GM21723 (cell line): ENCODE measurements around the gene UNC5B.

Experiments
- ATAC-seq: cut with Tn5 transposase; IDR thresholded peaks from one replicate; pipeline ENCODE4 v1.9.1; 2021; ENCODE audit warnings: mild to moderate bottlenecking, moderate library complexity; ENCODE audit not compliant: unreplicated experiment

The UNC5B gene

GRCh38 chr10:71338728-71339495, 126.5 kb downstream of the UNC5B start:
- no peak for ATAC-seq

- no peak for ATAC-seq
These were observed 127.6 kb downstream of the UNC5B start for GRCh38 chr10:71339796-71340589.

GRCh38 chr10:71342573-71343391, 130.4 kb downstream of the UNC5B start:
- no peak for ATAC-seq

GRCh38 chr10:71343392-71343773, 131.0 kb downstream of the UNC5B start:
- no peak for ATAC-seq

DNA sequence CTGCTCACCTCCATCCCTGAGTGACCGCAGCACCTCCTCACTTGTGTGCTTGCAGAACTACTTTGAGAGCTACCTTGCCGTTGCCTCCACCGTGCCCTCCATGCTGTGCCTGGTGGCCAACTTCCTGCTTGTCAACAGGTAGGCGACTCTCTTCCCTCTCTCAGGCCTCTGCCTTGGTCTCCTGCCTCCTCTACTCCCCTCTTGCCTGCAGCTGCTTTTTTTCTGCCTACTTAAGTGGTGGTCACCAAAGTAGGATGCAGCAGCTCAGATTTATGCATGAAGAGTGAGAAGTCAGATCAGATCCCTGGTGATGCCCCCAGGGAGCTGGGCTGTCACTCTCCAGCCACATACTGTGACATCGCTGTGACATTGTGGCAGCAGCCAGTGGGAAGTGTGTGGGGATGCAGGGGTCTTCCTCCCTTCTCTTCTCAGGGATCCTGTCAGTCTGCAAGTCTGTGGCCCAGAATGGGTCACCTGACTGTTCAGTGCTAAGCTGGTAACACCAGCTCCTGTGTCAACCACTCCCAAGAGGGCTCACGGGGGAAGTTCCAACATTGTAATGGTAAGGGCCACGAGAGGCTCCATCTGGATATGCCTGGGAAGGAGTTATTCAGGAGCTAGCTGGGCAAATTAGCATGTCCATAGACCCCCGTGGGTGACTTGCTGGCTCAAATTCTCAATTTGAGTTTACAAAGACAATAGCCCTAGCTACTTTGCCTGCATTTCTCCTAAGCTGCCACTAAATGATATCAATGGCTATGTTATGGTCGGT, 132.0 kb downstream of the UNC5B start:
- ATAC-seq: no peak

GRCh38 chr10:71344993-71345480, 132.7 kb downstream of the UNC5B start:
- ATAC-seq: no peak

DNA sequence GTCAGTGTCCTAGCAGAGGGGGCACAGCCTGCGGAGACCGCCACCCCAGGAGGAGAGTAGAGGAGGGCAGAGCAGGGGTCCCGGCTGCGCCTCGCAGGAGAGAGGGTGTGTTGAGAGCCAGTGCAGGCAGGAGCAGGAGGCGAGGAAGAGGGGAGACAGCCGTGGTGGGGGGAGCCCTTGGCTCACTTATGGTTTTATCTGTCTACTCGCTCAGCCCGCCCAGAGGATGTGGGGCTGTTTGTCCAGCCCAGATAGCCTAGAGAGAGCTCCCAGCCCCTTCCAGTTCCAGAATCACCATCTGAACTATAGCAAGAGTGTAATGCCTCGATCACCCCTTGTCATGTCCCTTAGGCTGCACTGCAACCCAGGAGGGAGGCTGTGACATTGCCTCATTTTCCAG, 133.3 kb downstream of the UNC5B start:
- no peak for ATAC-seq

GRCh38 chr10:71346731-71347130, 134.4 kb downstream of the UNC5B start:
- ATAC-seq: no peak

DNA sequence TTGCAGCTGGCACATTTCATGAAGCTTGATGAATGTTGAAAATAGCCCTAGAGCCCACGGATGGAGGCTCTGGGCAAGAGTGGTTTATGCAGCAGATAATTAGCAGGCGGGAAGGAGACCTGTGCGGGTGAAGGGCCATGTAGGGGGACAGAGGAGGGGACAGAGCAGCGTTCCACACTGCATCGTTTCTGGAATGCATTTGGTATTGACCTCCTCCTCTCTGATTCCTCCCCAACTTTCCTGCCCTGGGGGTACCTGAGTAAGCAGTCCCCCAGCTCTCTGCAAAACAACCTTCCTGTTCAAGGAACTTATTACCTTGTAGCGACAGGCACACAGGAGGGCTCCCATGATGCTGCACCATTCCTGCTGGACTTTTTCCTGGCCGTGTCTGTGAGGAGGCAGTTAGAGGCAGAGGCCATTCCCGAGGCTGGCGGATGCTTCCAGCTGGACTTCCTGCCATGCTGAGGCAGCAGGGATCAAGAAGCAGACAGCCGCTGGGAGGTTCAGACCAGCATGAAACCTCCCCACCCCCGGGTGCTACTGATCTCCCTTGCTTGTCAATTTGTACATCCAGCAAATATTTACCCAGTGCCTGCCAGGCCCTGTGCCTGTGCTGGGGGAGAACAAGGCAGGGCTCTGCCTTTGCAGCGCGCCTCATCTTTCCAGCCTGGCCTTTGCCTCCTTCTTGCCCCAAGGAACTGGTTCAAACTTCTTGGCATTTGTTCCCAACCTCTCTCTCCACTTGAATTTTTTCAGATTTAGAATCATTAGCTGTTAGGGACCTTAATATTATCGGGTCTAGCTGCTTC, 135.4 kb downstream of the UNC5B start:
- ATAC-seq: no peak

- no peak for ATAC-seq
These were observed 136.5 kb downstream of the UNC5B start for GRCh38 chr10:71348850-71349249.

GRCh38 chr10:71349406-71349805, 137.0 kb downstream of the UNC5B start:
- ATAC-seq: no peak

DNA sequence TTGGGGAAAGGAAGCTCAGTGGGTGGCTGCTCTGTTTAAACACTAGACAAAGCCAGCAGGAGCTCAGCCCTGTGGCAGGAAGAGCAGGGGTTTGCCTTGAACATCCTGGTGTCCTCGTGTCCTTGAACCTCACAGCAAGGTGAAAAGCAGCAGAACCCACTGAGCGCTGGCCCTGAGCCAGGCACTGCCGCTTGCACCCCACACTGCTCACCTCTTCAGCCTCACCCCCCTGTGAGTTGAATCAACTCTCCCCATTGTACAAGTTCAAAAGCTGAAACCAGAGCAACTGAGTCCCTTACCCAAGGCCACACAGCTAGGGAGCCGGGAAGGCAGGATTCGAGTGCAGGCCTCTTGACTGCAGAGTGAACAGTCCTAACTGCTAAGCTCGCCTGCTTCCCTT, 138.7 kb downstream of the UNC5B start:
- no peak for ATAC-seq

DNA sequence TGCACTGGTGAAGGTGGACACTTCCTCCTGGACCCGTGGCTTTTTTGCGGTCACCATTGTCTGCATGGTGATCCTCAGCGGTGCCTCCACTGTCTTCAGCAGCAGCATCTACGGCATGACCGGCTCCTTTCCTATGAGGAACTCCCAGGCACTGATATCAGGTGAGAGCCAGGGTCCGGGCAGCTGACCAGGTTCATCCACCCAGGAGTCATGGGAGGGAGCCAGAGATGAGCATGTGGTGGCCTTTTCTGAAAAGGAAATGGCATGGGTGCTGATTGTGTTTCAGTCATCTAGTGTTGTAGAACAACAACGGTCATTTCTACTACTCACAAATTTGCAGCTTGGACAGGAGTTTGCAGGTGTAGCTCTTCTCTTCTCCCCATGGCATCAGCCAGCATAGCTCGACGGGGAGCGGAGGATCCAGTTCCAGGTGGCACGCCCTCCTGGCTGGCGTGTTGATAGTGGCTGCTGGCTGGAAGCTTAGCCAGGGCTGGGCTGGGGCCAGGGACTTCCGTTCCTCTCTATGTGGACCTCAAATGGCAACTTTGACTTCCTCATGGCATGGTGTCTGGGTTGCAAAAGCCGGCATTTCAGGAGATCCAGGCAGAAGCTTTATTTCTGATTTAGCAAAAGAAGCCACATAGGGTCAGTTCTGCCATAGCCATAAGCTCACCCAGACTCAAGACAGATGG, 139.4 kb downstream of the UNC5B start:
- no peak for ATAC-seq
